Gastroesophageal sphincter (tissue), 4 donors: ENCODE measurements around the gene UST. TPM values are rescaled to one million over a fixed set of nuclear protein-coding genes. Genes with fewer than 3 reads are reported as not detected.

Experiments
- ATAC-seq: fragments of 150-250 bp; one replicate; pipeline ENCODE4 v1.9.1; 2016; ENCODE audit warnings: mild to moderate bottlenecking, moderate library complexity
- H3K27ac ChIP-seq, 4 donors: fragments of 200-600 bp; sonication (generic) in 3 of 4; 1 replicate in 3 of 4; 2 replicates in 1 of 4; pipeline ENCODE4 v1.5.1; 2016 to 2019
- H3K27me3 ChIP-seq: fragments of 200-600 bp; sonication (generic); one replicate; pipeline ENCODE4 v1.5.1; 2019
- H3K36me3 ChIP-seq, 2 donors: fragments of 200-600 bp; sonication (generic); one replicate each; pipeline ENCODE4 v1.5.1; 2019; ENCODE audit warnings: control low read depth in 1 of 2
- H3K4me1 ChIP-seq, 3 donors: fragments of 200-600 bp; sonication (generic); 1 replicate in 2 of 3; 2 replicates in 1 of 3; pipeline ENCODE4 v1.5.1; 2016 to 2019; ENCODE audit warnings: control low read depth in 2 of 3
- H3K4me3 ChIP-seq, 2 donors: fragments of 200-600 bp; sonication (generic); one replicate each; pipeline ENCODE4 v1.5.1; 2019; ENCODE audit warnings: mild to moderate bottlenecking in 1 of 2, moderate library complexity in 1 of 2
- H3K9me3 ChIP-seq, 3 donors: fragments of 200-600 bp; sonication (generic); one replicate each; pipeline ENCODE4 v1.5.1; 2017 to 2019; ENCODE audit warnings: control low read depth in 2 of 3
- EP300 ChIP-seq: sonication (generic); formaldehyde crosslinking; IDR thresholded peaks from one replicate; pipeline ENCODE4 v1.6.1; 2017; ENCODE audit warnings: antibody characterized with exemption, mild to moderate bottlenecking
- POLR2A ChIP-seq, 2 donors: fragments of 450-650 bp; IDR thresholded peaks; one replicate each; pipeline ENCODE4 v1.6.1; 2017; ENCODE audit warnings: antibody characterized with exemption in 2 of 2, mild to moderate bottlenecking in 2 of 2, moderate library complexity in 1 of 2
- POLR2AphosphoS5 ChIP-seq: sonication (generic); formaldehyde crosslinking; IDR thresholded peaks from one replicate; pipeline ENCODE4 v1.6.1; 2017; ENCODE audit warnings: antibody characterized with exemption
- WGBS, 2 donors: methylation state at CpG; one replicate each; pipeline ENCODE4 v1.1.5; 2018; ENCODE audit warnings: low coverage in 1 of 2; 5-methylcytosine and 5-hydroxymethylcytosine counted together
- total RNA-seq, 4 donors: library from RNA; depleted of rRNA; stranded (reverse); fragments of >200 nt; gene quantifications; one replicate each; pipeline ENCODE4 v1.1.0, GENCODE V29; 2016
- TF ChIP-seq, protein P1 (sequence below), 4 experiments: fragments of 200-600 bp in 2 of 4; fragments of 450-650 bp in 2 of 4; sonication (generic) in 1 of 4; IDR thresholded peaks; one replicate each; pipeline ENCODE4 v1.5.1; 2017 to 2019; ENCODE audit warnings: antibody characterized with exemption in 4 of 4, mild to moderate bottlenecking in 2 of 4, moderate library complexity in 2 of 4

The UST gene
- total RNA-seq, 4 donors from 2014 or later, result 17.4 to 48.1 (median 32.4) TPM

DNA sequence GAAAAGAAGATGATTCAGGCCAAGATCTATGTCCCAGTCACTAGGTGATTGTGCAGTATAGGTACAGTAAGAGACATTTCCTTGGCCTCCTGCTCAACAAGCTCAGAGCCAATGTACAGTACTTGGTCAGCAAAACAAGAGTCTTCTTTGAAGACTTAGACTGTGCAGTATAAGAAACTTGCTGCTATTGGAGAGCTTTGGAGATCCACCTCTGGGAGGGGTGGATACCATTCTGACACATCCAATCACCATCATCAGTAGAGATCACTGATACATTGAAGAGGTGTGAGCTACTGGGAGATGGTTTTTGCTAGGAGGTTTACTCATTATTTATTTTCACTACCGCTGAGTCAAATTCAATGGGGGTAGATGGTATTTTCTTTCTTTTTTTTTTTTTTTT, 77.5 kb downstream of the UST start:
- H3K36me3 ChIP-seq, result no peaks in the 10 kb centered on the region
- no peaks in the 10 kb centered on the region for H3K4me1 ChIP-seq
- H3K27me3 ChIP-seq, result no peaks in the 10 kb centered on the region
- no peak overlapping the region for H3K4me3 ChIP-seq
- TF ChIP-seq POLR2AphosphoS5 (no peak), EP300 (no peak)
- ATAC-seq, result no peak
- H3K27ac ChIP-seq, result no peak overlapping the region
- 86 to 100% methylated on average over 1 of the region's 1 CpG for WGBS, 2 donors
- H3K9me3 ChIP-seq, result no peaks in the 10 kb centered on the region

DNA sequence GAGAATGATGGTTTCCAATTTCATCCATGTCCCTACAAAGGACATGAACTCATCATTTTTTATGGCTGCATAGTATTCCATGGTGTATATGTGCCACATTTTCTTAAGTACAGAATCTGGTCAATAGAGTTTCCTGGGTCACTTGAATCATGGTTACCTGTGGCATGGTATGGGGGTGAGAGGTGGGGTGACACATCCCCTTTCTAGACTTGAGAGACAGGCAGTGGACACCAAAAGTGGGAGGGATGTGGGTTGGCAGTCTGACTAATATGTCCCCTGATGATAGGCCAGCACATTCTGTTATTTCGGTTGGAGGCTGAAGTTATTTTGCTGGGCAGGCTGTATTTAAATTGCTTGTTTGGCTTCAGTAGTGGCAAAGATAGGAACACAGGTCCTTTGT, 78.1 kb downstream of the UST start:
- Histone ChIP-seq H3K4me1 (no peaks in the 10 kb centered on the region), H3K27me3 (no peaks in the 10 kb centered on the region), H3K4me3 (no peak overlapping the region), H3K9me3 (no peaks in the 10 kb centered on the region), H3K27ac (no peak overlapping the region), H3K36me3 (no peaks in the 10 kb centered on the region)
- 86% methylated on average over 1 of the region's 1 CpG; no CpG with 5 or more reads in 1 of the 2 donors for WGBS, 2 donors
- TF ChIP-seq EP300 (no peak), POLR2A (IDR thresholded peaks at IDR 0.05) (no peak), POLR2AphosphoS5 (no peak)
- TF ChIP-seq, protein P1, sequence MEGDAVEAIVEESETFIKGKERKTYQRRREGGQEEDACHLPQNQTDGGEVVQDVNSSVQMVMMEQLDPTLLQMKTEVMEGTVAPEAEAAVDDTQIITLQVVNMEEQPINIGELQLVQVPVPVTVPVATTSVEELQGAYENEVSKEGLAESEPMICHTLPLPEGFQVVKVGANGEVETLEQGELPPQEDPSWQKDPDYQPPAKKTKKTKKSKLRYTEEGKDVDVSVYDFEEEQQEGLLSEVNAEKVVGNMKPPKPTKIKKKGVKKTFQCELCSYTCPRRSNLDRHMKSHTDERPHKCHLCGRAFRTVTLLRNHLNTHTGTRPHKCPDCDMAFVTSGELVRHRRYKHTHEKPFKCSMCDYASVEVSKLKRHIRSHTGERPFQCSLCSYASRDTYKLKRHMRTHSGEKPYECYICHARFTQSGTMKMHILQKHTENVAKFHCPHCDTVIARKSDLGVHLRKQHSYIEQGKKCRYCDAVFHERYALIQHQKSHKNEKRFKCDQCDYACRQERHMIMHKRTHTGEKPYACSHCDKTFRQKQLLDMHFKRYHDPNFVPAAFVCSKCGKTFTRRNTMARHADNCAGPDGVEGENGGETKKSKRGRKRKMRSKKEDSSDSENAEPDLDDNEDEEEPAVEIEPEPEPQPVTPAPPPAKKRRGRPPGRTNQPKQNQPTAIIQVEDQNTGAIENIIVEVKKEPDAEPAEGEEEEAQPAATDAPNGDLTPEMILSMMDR (IDR thresholded peaks at IDR 0.05), result no peak
- no peak for ATAC-seq

DNA sequence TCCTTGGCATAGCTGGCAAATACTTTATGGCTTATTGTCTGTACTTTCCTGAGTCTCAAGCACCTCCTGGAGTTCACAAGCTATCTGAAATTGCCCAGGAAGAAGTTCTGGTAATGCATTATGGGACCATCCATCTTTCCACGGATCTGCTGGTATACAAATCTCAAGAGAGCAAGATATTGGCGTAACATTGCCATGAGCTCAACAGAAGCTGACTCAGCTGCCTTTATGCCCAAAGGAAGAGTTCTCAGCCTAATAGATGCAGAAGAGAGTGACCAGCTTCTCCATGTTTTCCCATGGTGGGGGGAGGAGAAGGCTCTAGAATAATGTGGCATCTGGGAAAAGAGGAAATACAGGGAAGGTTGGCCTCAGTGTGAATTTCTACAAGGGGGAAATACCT, 78.7 kb downstream of the UST start:
- Histone ChIP-seq H3K27ac (no peak overlapping the region), H3K4me3 (no peak overlapping the region), H3K9me3 (no peaks in the 10 kb centered on the region), H3K27me3 (no peaks in the 10 kb centered on the region), H3K36me3 (no peaks in the 10 kb centered on the region), H3K4me1 (no peaks in the 10 kb centered on the region)
- TF ChIP-seq POLR2A (IDR thresholded peaks at IDR 0.05) (no peak), EP300 (no peak), POLR2AphosphoS5 (no peak)
- TF ChIP-seq, protein P1 (IDR thresholded peaks at IDR 0.05), result no peak
- 71% methylated on average over 2 of the region's 2 CpGs; no CpG with 5 or more reads in 1 of the 2 donors for WGBS, 2 donors
- ATAC-seq, result no peak

DNA sequence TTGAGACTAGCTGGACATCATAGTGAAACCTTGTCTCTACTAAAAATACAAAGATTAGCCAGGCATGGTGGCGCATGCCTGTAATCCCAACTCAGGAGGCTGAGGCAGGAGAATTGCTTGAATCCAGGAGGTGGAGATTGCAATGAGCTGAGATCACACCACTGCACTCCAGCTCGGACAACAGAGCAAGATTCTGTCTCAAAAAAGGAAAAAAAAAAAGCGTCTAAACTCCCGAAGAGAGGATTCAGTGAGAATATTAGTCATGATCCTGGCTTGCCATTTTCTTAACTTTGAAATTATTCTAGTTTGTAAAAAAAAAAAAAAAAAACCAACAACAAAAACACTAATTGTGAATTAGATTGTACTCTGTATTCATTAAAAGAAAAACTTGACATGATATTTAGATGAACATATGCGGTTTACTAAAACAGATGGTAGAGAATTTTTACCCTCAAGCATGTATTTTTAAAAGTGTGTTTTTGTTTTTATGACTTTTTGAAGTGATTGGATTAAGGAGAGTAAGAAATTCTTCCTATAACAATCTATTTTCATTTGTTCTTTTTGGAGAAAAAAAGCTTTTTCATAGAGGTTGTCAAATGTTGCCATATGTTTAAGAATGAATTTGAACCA, 80.7 kb downstream of the UST start:
- H3K4me1 ChIP-seq, result no peaks in the 10 kb centered on the region
- H3K4me3 ChIP-seq, result no peak overlapping the region
- no peaks in the 10 kb centered on the region for H3K27me3 ChIP-seq
- no peaks in the 10 kb centered on the region for H3K9me3 ChIP-seq
- no peaks in the 10 kb centered on the region for H3K36me3 ChIP-seq
- ATAC-seq, result no peak
- no peak for TF ChIP-seq EP300
- TF ChIP-seq, protein P1 (IDR thresholded peaks at IDR 0.05), result no peak
- WGBS, 2 donors, result 62 to 65% methylated on average over 4 to 5 of the region's 5 CpGs
- H3K27ac ChIP-seq, result no peak overlapping the region

DNA sequence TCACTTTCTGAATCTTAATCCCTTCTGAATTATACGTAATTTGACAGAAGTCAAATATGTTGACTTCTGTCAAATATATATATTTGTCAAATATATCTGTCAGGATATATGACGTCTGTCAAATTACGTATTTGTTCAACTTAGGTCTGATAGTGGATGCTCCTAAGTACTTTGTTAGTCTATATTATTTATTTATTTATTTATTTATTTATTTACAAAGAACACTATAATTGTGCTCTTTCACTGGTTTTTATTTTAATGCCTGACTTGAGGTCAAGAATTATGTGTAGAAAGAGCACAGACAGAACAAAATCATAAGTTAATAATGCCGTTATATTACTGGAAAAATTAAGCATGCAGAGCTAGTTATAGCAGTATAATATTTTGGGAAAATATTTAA, 81.2 kb downstream of the UST start:
- no peak for ATAC-seq
- H3K9me3 ChIP-seq, result no peaks in the 10 kb centered on the region
- no peak for TF ChIP-seq POLR2A (IDR thresholded peaks at IDR 0.05)
- no peak for TF ChIP-seq EP300
- TF ChIP-seq, protein P1 (IDR thresholded peaks at IDR 0.05), result no peak
- no peak for TF ChIP-seq POLR2AphosphoS5
- H3K27me3 ChIP-seq, result no peaks in the 10 kb centered on the region
- WGBS, 2 donors, result 94 to 98% methylated on average over 4 of the region's 4 CpGs
- H3K4me1 ChIP-seq, result no peaks in the 10 kb centered on the region
- H3K4me3 ChIP-seq, result no peak overlapping the region
- no peak overlapping the region for H3K27ac ChIP-seq
- H3K36me3 ChIP-seq, result no peaks in the 10 kb centered on the region
